SK-N-SH (cell line): ENCODE data around the gene GLRB. TPM values are rescaled to one million over a fixed set of nuclear protein-coding genes. Genes with fewer than 3 reads are reported as not detected.

ENCODE experiments used
- EZH2phosphoT487 ChIP-seq: fragments of 200-600 bp; sonication (generic); IDR thresholded peaks from 2 replicates; pipeline ENCODE4 v1.6.1; 2017; ENCODE audit warnings: low read depth, mixed run types, mild to moderate bottlenecking, antibody characterized with exemption, moderate library complexity, borderline replicate concordance
- polyA plus RNA-seq, 3 experiments: library from polyadenylated mRNA; depleted of rRNA; stranded (reverse); fragments of >200 nt; gene quantifications; 2 replicates each; pipeline ENCODE4 v1.2.3, GENCODE V29; 2012
- small RNA-seq, 7 experiments: library from RNA; depleted of rRNA; stranded (forward); fragments of <200 nt; gene quantifications; one replicate each; pipeline ENCODE3, GENCODE V24; 2012

GLRB gene
- polyA plus RNA-seq, 1 of the 3 experiments (the other 2 are of a cell fraction), result 7.6 TPM

- no peak for TF ChIP-seq EZH2phosphoT487
Measured at GRCh38 chr4:157221426-157221894, 145.5 kb downstream of the GLRB start (continued).

Small RNA genes within 50 kb of the gene (small RNA-seq; reads per million reads assigned to genes)
- gene RF00019 (0 reads per million in 7 experiments), gene RNU6-582P (0 to 0.52 (median 0) reads per million in 7 experiments)

Other genes with a start within 250 kb of the GLRB start
- gene PDGFC, start 104.4 kb upstream of the GLRB start, polyA plus RNA-seq (2012; rRNA removed), result 29.8 and 36.2 TPM in 2 replicates
- gene GRIA2, start 144.6 kb downstream of the GLRB start, polyA plus RNA-seq (2012; rRNA removed), result 0.16 and 1.1 TPM in 2 replicates